OCI-LY1 (cell line): Measurements from ENCODE around the gene DNAJB5.

ENCODE experiments used
- EZH2 ChIP-seq: fragments of 200-600 bp; sonication (generic), shearing (Covaris generic); IDR thresholded peaks from 2 replicates; pipeline ENCODE4 v1.8.0; 2017; ENCODE audit warnings: borderline replicate concordance, mixed run types, mild to moderate bottlenecking, antibody characterized with exemption, low read length, moderate library complexity, mixed read lengths
- TF ChIP-seq, protein P1 (sequence below): fragments of 200-600 bp; sonication (generic), shearing (Covaris generic); IDR thresholded peaks from 2 replicates; pipeline ENCODE4 v1.5.1; 2017; ENCODE audit warnings: mild to moderate bottlenecking, antibody characterized with exemption, low read length, moderate library complexity, mixed read lengths

- TF ChIP-seq, protein P1, sequence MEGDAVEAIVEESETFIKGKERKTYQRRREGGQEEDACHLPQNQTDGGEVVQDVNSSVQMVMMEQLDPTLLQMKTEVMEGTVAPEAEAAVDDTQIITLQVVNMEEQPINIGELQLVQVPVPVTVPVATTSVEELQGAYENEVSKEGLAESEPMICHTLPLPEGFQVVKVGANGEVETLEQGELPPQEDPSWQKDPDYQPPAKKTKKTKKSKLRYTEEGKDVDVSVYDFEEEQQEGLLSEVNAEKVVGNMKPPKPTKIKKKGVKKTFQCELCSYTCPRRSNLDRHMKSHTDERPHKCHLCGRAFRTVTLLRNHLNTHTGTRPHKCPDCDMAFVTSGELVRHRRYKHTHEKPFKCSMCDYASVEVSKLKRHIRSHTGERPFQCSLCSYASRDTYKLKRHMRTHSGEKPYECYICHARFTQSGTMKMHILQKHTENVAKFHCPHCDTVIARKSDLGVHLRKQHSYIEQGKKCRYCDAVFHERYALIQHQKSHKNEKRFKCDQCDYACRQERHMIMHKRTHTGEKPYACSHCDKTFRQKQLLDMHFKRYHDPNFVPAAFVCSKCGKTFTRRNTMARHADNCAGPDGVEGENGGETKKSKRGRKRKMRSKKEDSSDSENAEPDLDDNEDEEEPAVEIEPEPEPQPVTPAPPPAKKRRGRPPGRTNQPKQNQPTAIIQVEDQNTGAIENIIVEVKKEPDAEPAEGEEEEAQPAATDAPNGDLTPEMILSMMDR = no peak
- TF ChIP-seq EZH2 = no peak
Observed at GRCh38 chr9:34993502-34994259, 4.1 kb downstream of the DNAJB5 start.
